RWPE2 (cell line): Measurements from ENCODE around the gene GSDMA.

ENCODE experiments used
- ATAC-seq: fragments of 200-7000 bp; cut with Tn5 transposase; 3 replicates; pipeline ENCODE4 v1.9.1; 2021; ENCODE audit warnings: low read depth
- DNase-seq: peaks from one replicate; pipeline ENCODE4 v3.0.0-alpha.2; 2020; ENCODE audit warnings: low spot score
- H3K27ac ChIP-seq: fragments of 450-650 bp; 2 replicates; pipeline ENCODE4 v1.5.1; 2017; ENCODE audit warnings: mild to moderate bottlenecking; ENCODE audit not compliant: poor library complexity, severe bottlenecking
- H3K27me3 ChIP-seq: fragments of 250-450 bp; sonication (Bioruptor Pico); 2 replicates; pipeline ENCODE4 v1.5.1; 2021; ENCODE audit warnings: mild to moderate bottlenecking, moderate library complexity; ENCODE audit not compliant: insufficient read depth, poor library complexity, severe bottlenecking
- H3K36me3 ChIP-seq: fragments of 250-450 bp; sonication (Bioruptor Pico); 2 replicates; pipeline ENCODE4 v1.5.1; 2020; ENCODE audit warnings: low read depth, mild to moderate bottlenecking, moderate library complexity
- H3K4me1 ChIP-seq: fragments of 250-450 bp; sonication (Bioruptor Pico); 2 replicates; pipeline ENCODE4 v1.5.1; 2021; ENCODE audit warnings: mild to moderate bottlenecking, moderate library complexity; ENCODE audit not compliant: insufficient read depth, poor library complexity, severe bottlenecking
- H3K4me3 ChIP-seq: fragments of 250-450 bp; sonication (Bioruptor Pico); 2 replicates; pipeline ENCODE4 v1.5.1; 2021; ENCODE audit warnings: mild to moderate bottlenecking, moderate library complexity; ENCODE audit not compliant: severe bottlenecking
- H3K9me3 ChIP-seq: fragments of 250-450 bp; sonication (Bioruptor Pico); 2 replicates; pipeline ENCODE4 v1.5.1; 2021; ENCODE audit warnings: mild to moderate bottlenecking, moderate library complexity; ENCODE audit not compliant: severe bottlenecking
- CTCF ChIP-seq: fragments of 450-650 bp; IDR thresholded peaks from one replicate; pipeline ENCODE4 v1.5.1; 2017; ENCODE audit warnings: mild to moderate bottlenecking, moderate library complexity; ENCODE audit not compliant: poor library complexity, severe bottlenecking

The GSDMA gene

GRCh38 chr17:40020146-40020545, 57.3 kb downstream of the GSDMA start:
- H3K36me3 ChIP-seq, result peaks cover 61% of the 10 kb centered on the region

GRCh38 chr17:40021451-40021971, 58.7 kb downstream of the GSDMA start:
- Histone ChIP-seq H3K27ac (peak overlapping the region; percentile 93), H3K4me3 (peak overlapping the region; percentile 23), H3K36me3 (peaks cover 71% of the 10 kb centered on the region), H3K4me1 (peaks cover 80% of the 10 kb centered on the region), H3K9me3 (no peaks in the 10 kb centered on the region), H3K27me3 (no peaks in the 10 kb centered on the region)
- DNase-seq, result peak; percentile 98
- peak; percentile 77 for ATAC-seq
- TF ChIP-seq CTCF, result peak; percentile 21

More at GRCh38 chr17:40020146-40020545, 57.3 kb downstream of the GSDMA start:
- ATAC-seq, result no peak
- Histone ChIP-seq H3K9me3 (no peaks in the 10 kb centered on the region), H3K4me1 (peaks cover 69% of the 10 kb centered on the region), H3K27ac (peak overlapping the region; percentile 93), H3K27me3 (no peaks in the 10 kb centered on the region), H3K4me3 (no peak overlapping the region)
- no peak for DNase-seq
- TF ChIP-seq CTCF, result no peak

GRCh38 chr17:40022497-40022896, 59.7 kb downstream of the GSDMA start:
- Histone ChIP-seq H3K36me3 (peaks cover 71% of the 10 kb centered on the region), H3K27ac (peak overlapping the region; percentile 93), H3K27me3 (no peaks in the 10 kb centered on the region), H3K4me3 (peak overlapping the region; percentile 23), H3K4me1 (peaks cover 85% of the 10 kb centered on the region), H3K9me3 (no peaks in the 10 kb centered on the region)
- no peak for ATAC-seq
- no peak for TF ChIP-seq CTCF
- DNase-seq, result no peak

- TF ChIP-seq CTCF, result no peak
- Histone ChIP-seq H3K36me3 (peaks cover 72% of the 10 kb centered on the region), H3K4me3 (peak overlapping the region; percentile 23), H3K9me3 (no peaks in the 10 kb centered on the region), H3K27ac (peak overlapping the region; percentile 93), H3K4me1 (peaks cover 82% of the 10 kb centered on the region), H3K27me3 (no peaks in the 10 kb centered on the region)
- DNase-seq (peak; percentile 89), ATAC-seq (peak; percentile 40)
Measured at GRCh38 chr17:40022961-40023541, 60.2 kb downstream of the GSDMA start.

GRCh38 chr17:40023590-40024292, 60.9 kb downstream of the GSDMA start:
- DNase-seq, result no peak
- Histone ChIP-seq H3K36me3 (peaks cover 76% of the 10 kb centered on the region), H3K4me3 (peak overlapping the region; percentile 23), H3K27ac (peak overlapping the region; percentile 93), H3K27me3 (no peaks in the 10 kb centered on the region), H3K9me3 (no peaks in the 10 kb centered on the region), H3K4me1 (peaks cover 76% of the 10 kb centered on the region)
- no peak for TF ChIP-seq CTCF
- ATAC-seq, result peak; percentile 6
